GM23338 (cell line): ENCODE measurements around the gene WASF2. TPM values are rescaled to one million over a fixed set of nuclear protein-coding genes. Genes with fewer than 3 reads are reported as not detected.

Experiments used
- ATAC-seq: fragments of 200-7000 bp; cut with Tn5 transposase; 3 replicates; pipeline ENCODE4 v1.9.1; 2020
- DNase-seq: peaks from one replicate; pipeline ENCODE4 v3.0.0-alpha.2; 2015; ENCODE audit warnings: low spot score
- H2AFZ ChIP-seq: fragments of 200-600 bp; sonication (generic); 2 replicates; pipeline ENCODE4 v1.8.0; 2016; ENCODE audit warnings: antibody characterized with exemption, mild to moderate bottlenecking, moderate library complexity
- H3F3A ChIP-seq: fragments of 200-600 bp; sonication (generic); replicated peaks from 2 replicates; pipeline ENCODE4 v1.8.0; 2017; ENCODE audit warnings: antibody characterized with exemption, mixed run types, low read depth
- H3K27ac ChIP-seq: fragments of 200-600 bp; sonication (generic); 2 replicates; pipeline ENCODE4 v1.6.1; 2016; ENCODE audit warnings: low read depth
- H3K27me3 ChIP-seq: fragments of 200-600 bp; sonication (generic); 2 replicates; pipeline ENCODE4 v1.8.0; 2016; ENCODE audit warnings: mild to moderate bottlenecking, mixed run types, moderate library complexity; ENCODE audit not compliant: insufficient read depth
- H3K36me3 ChIP-seq: fragments of 200-600 bp; sonication (generic); 2 replicates; pipeline ENCODE4 v1.8.0; 2016; ENCODE audit warnings: mild to moderate bottlenecking; ENCODE audit not compliant: insufficient read depth
- H3K4me1 ChIP-seq: fragments of 200-600 bp; sonication (generic); 2 replicates; pipeline ENCODE4 v1.8.0; 2016; ENCODE audit warnings: mild to moderate bottlenecking, moderate library complexity; ENCODE audit not compliant: insufficient read depth
- H3K4me2 ChIP-seq: fragments of 200-600 bp; sonication (generic); 2 replicates; pipeline ENCODE4 v1.7.1; 2017; ENCODE audit warnings: mixed run types
- H3K4me3 ChIP-seq: fragments of 200-600 bp; sonication (generic); 2 replicates; pipeline ENCODE4 v1.6.1; 2016; ENCODE audit warnings: mixed run types
- H3K79me2 ChIP-seq: fragments of 200-600 bp; sonication (generic); replicated peaks from 2 replicates; pipeline ENCODE4 v1.8.0; 2017; ENCODE audit warnings: mild to moderate bottlenecking; ENCODE audit not compliant: insufficient read depth
- H3K9me2 ChIP-seq: fragments of 200-600 bp; sonication (generic); 2 replicates; pipeline ENCODE4 v1.8.0; 2017; ENCODE audit not compliant: insufficient read depth
- H4K20me1 ChIP-seq: fragments of 200-600 bp; sonication (generic); replicated peaks from 2 replicates; pipeline ENCODE4 v1.8.0; 2017; ENCODE audit warnings: mild to moderate bottlenecking; ENCODE audit not compliant: insufficient read depth
- H3K27ac Mint-ChIP-seq: 2 replicates; pipeline ENCODE4 v1.8.0; 2020; ENCODE audit warnings: inconsistent platforms, mild to moderate bottlenecking, moderate library complexity, mixed read lengths
- H3K27me3 Mint-ChIP-seq: 3 replicates; pipeline ENCODE4 v1.8.0; 2022; ENCODE audit warnings: low read depth, mild to moderate bottlenecking, moderate library complexity, mixed read lengths, inconsistent platforms; ENCODE audit not compliant: insufficient read depth, poor library complexity
- H3K36me3 Mint-ChIP-seq: 3 replicates; pipeline ENCODE4 v1.8.0; 2021; ENCODE audit warnings: low read depth, mild to moderate bottlenecking, inconsistent platforms, moderate library complexity, mixed read lengths
- H3K4me1 Mint-ChIP-seq: 3 replicates; pipeline ENCODE4 v1.8.0; 2020; ENCODE audit warnings: mild to moderate bottlenecking, inconsistent platforms, mixed read lengths
- H3K4me3 Mint-ChIP-seq: 3 replicates; pipeline ENCODE4 v1.8.0; 2021; ENCODE audit warnings: moderate library complexity, mild to moderate bottlenecking, inconsistent platforms, mixed read lengths
- H3K9me3 Mint-ChIP-seq: 3 replicates; pipeline ENCODE4 v1.8.0; 2020; ENCODE audit warnings: moderate library complexity, mild to moderate bottlenecking, inconsistent platforms, mixed read lengths
- NANOG ChIP-seq: IDR thresholded peaks from 2 replicates; pipeline ENCODE4 v1.6.1; 2016; ENCODE audit warnings: antibody characterized with exemption, borderline replicate concordance
- ZNF114 ChIP-seq: fragments of 250-450 bp; sonication (Bioruptor Pico); IDR thresholded peaks from 2 replicates; pipeline ENCODE4 v1.5.0; 2020; ENCODE audit warnings: mild to moderate bottlenecking, moderate library complexity
- ZNF331 ChIP-seq: fragments of 250-450 bp; sonication (Bioruptor Pico); IDR thresholded peaks from 2 replicates; pipeline ENCODE4 v1.5.0; 2020; ENCODE audit warnings: low read depth, mild to moderate bottlenecking, moderate library complexity
- polyA plus RNA-seq: library from polyadenylated mRNA; unstranded; fragments of >200 nt; fragmentation: Nextera tagmentation; extraction: Ambion mirVana; gene quantifications from 2 replicates; pipeline ENCODE4 v1.2.1, GENCODE V29; 2016
- total RNA-seq: library from RNA; depleted of rRNA; stranded (reverse); fragments of >200 nt; shearing (Covaris generic); gene quantifications from 2 replicates; pipeline ENCODE4 v1.2.3, GENCODE V29; 2014
- TF ChIP-seq, protein P1 (sequence below): IDR thresholded peaks from one replicate; pipeline ENCODE4 v1.6.1; 2018; ENCODE audit warnings: antibody characterized with exemption; ENCODE audit not compliant: unreplicated experiment
- TF ChIP-seq, protein P2 (sequence below): IDR thresholded peaks from 2 replicates; pipeline ENCODE4 v1.6.1; 2016; ENCODE audit warnings: antibody characterized with exemption
- TF ChIP-seq, protein P3 (sequence below): fragments of 250-450 bp; sonication (Bioruptor Pico); IDR thresholded peaks from 2 replicates; pipeline ENCODE4 v1.5.0; 2020; ENCODE audit warnings: mild to moderate bottlenecking, moderate library complexity
- TF ChIP-seq, protein P4 (sequence below), 2 experiments: fragments of 200-600 bp in 1 of 2; sonication (generic) in 1 of 2; conservative IDR thresholded peaks; 2 replicates each; pipeline versions ENCODE4 v1.5.1 to v1.6.1; 2016 to 2017; ENCODE audit warnings: antibody characterized with exemption in 2 of 2, low read depth in 2 of 2, mild to moderate bottlenecking in 2 of 2, moderate library complexity in 1 of 2

The WASF2 gene
- total and polyA plus RNA-seq, 2 experiments from 2014 or later = 40.9 to 95.6 TPM

DNA sequence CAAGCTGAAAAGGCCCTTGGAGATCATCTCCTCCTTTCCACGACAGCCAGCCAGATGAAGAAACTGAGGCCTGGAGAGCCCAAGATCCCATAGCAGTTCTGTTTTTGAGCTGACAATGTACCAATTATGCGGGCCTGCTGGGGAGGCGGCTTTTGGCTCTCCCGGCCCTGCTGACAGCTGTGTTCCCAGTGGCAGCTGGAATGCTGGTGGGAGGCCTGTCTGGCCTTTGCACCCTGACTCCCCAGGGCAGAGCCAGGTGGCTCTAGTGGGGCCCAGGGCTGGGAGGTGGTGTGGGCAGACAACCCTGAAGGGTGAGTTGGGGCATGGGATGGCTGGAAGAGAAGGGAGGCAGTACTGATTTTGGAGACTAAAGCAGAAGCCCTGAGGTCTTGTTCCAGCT is 30.7 kb upstream of the WASF2 start:
- Histone ChIP-seq H3K4me1 (peaks cover 35% of the 10 kb centered on the region), H3K27me3 (no peaks in the 10 kb centered on the region), H4K20me1 (no peaks in the 10 kb centered on the region), H3K36me3 (no peaks in the 10 kb centered on the region), H3K27ac (no peak overlapping the region), H3K9me2 (no peaks in the 10 kb centered on the region), H3K4me3 (no peak overlapping the region), H3F3A (peaks cover 15% of the 10 kb centered on the region; the same call in 1 of the 2 replicates), H2AFZ (no peak overlapping the region), H3K4me2 (no peak overlapping the region), H3K79me2 (no peaks in the 10 kb centered on the region)
- Mint-ChIP-seq H3K4me1 (peaks cover 63% of the 10 kb centered on the region), H3K36me3 (no peaks in the 10 kb centered on the region), H3K27me3 (peaks cover 15% of the 10 kb centered on the region), H3K4me3 (no peak overlapping the region), H3K27ac (no peak overlapping the region), H3K9me3 (no peaks in the 10 kb centered on the region)
- ATAC-seq = no peak
- TF ChIP-seq ZNF331 (CRISPR knock-in tag) (no peak), NANOG (no peak), ZNF114 (CRISPR knock-in tag) (no peak)
- TF ChIP-seq, protein P1, sequence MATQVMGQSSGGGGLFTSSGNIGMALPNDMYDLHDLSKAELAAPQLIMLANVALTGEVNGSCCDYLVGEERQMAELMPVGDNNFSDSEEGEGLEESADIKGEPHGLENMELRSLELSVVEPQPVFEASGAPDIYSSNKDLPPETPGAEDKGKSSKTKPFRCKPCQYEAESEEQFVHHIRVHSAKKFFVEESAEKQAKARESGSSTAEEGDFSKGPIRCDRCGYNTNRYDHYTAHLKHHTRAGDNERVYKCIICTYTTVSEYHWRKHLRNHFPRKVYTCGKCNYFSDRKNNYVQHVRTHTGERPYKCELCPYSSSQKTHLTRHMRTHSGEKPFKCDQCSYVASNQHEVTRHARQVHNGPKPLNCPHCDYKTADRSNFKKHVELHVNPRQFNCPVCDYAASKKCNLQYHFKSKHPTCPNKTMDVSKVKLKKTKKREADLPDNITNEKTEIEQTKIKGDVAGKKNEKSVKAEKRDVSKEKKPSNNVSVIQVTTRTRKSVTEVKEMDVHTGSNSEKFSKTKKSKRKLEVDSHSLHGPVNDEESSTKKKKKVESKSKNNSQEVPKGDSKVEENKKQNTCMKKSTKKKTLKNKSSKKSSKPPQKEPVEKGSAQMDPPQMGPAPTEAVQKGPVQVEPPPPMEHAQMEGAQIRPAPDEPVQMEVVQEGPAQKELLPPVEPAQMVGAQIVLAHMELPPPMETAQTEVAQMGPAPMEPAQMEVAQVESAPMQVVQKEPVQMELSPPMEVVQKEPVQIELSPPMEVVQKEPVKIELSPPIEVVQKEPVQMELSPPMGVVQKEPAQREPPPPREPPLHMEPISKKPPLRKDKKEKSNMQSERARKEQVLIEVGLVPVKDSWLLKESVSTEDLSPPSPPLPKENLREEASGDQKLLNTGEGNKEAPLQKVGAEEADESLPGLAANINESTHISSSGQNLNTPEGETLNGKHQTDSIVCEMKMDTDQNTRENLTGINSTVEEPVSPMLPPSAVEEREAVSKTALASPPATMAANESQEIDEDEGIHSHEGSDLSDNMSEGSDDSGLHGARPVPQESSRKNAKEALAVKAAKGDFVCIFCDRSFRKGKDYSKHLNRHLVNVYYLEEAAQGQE = no peak
- TF ChIP-seq, protein P2, sequence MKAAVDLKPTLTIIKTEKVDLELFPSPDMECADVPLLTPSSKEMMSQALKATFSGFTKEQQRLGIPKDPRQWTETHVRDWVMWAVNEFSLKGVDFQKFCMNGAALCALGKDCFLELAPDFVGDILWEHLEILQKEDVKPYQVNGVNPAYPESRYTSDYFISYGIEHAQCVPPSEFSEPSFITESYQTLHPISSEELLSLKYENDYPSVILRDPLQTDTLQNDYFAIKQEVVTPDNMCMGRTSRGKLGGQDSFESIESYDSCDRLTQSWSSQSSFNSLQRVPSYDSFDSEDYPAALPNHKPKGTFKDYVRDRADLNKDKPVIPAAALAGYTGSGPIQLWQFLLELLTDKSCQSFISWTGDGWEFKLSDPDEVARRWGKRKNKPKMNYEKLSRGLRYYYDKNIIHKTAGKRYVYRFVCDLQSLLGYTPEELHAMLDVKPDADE = no peak
- TF ChIP-seq, protein P3, sequence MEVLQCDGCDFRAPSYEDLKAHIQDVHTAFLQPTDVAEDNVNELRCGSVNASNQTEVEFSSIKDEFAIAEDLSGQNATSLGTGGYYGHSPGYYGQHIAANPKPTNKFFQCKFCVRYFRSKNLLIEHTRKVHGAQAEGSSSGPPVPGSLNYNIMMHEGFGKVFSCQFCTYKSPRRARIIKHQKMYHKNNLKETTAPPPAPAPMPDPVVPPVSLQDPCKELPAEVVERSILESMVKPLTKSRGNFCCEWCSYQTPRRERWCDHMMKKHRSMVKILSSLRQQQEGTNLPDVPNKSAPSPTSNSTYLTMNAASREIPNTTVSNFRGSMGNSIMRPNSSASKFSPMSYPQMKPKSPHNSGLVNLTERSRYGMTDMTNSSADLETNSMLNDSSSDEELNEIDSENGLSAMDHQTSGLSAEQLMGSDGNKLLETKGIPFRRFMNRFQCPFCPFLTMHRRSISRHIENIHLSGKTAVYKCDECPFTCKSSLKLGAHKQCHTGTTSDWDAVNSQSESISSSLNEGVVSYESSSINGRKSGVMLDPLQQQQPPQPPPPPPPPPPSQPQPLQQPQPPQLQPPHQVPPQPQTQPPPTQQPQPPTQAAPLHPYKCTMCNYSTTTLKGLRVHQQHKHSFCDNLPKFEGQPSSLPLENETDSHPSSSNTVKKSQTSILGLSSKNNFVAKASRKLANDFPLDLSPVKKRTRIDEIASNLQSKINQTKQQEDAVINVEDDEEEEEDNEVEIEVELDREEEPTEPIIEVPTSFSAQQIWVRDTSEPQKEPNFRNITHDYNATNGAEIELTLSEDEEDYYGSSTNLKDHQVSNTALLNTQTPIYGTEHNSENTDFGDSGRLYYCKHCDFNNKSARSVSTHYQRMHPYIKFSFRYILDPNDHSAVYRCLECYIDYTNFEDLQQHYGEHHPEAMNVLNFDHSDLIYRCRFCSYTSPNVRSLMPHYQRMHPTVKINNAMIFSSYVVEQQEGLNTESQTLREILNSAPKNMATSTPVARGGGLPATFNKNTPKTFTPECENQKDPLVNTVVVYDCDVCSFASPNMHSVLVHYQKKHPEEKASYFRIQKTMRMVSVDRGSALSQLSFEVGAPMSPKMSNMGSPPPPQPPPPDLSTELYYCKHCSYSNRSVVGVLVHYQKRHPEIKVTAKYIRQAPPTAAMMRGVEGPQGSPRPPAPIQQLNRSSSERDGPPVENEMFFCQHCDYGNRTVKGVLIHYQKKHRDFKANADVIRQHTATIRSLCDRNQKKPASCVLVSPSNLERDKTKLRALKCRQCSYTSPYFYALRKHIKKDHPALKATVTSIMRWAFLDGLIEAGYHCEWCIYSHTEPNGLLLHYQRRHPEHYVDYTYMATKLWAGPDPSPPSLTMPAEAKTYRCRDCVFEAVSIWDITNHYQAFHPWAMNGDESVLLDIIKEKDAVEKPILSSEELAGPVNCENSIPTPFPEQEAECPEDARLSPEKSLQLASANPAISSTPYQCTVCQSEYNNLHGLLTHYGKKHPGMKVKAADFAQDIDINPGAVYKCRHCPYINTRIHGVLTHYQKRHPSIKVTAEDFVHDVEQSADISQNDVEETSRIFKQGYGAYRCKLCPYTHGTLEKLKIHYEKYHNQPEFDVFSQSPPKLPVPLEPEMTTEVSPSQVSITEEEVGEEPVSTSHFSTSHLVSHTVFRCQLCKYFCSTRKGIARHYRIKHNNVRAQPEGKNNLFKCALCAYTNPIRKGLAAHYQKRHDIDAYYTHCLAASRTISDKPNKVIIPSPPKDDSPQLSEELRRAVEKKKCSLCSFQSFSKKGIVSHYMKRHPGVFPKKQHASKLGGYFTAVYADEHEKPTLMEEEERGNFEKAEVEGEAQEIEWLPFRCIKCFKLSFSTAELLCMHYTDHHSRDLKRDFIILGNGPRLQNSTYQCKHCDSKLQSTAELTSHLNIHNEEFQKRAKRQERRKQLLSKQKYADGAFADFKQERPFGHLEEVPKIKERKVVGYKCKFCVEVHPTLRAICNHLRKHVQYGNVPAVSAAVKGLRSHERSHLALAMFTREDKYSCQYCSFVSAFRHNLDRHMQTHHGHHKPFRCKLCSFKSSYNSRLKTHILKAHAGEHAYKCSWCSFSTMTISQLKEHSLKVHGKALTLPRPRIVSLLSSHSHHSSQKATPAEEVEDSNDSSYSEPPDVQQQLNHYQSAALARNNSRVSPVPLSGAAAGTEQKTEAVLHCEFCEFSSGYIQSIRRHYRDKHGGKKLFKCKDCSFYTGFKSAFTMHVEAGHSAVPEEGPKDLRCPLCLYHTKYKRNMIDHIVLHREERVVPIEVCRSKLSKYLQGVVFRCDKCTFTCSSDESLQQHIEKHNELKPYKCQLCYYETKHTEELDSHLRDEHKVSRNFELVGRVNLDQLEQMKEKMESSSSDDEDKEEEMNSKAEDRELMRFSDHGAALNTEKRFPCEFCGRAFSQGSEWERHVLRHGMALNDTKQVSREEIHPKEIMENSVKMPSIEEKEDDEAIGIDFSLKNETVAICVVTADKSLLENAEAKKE (CRISPR knock-in tag) = no peak
- TF ChIP-seq, protein P4, sequence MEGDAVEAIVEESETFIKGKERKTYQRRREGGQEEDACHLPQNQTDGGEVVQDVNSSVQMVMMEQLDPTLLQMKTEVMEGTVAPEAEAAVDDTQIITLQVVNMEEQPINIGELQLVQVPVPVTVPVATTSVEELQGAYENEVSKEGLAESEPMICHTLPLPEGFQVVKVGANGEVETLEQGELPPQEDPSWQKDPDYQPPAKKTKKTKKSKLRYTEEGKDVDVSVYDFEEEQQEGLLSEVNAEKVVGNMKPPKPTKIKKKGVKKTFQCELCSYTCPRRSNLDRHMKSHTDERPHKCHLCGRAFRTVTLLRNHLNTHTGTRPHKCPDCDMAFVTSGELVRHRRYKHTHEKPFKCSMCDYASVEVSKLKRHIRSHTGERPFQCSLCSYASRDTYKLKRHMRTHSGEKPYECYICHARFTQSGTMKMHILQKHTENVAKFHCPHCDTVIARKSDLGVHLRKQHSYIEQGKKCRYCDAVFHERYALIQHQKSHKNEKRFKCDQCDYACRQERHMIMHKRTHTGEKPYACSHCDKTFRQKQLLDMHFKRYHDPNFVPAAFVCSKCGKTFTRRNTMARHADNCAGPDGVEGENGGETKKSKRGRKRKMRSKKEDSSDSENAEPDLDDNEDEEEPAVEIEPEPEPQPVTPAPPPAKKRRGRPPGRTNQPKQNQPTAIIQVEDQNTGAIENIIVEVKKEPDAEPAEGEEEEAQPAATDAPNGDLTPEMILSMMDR (conservative IDR thresholded peaks at IDR 0.05; ENCODE audit: low read depth in 2 of 2) = no peak
- DNase-seq = no peak
